ENCODE measurements around the gene PIAS1. TPM values are rescaled to one million over a fixed set of nuclear protein-coding genes. Genes with fewer than 3 reads are reported as not detected.

PIAS1 gene
- total and polyA plus RNA-seq, 2 donors (not counting 3 experiments of a cell fraction or from before 2014, with no cell fraction given) = 23.7 to 24.2 TPM

- dilution Hi-C loops (cut with MboI; ENCODE audit: extremely low pct_ligation_motif_present, low sequenced_read_pairs) = no loop called here
- Histone ChIP-seq H3K36me3 (ENCODE audit: control insufficient read depth in 2 of 2, extremely low read depth in 1 of 2, insufficient read depth in 2 of 2, low read length in 2 of 2) (peaks cover 11 to 12% of the 10 kb centered on the region in 2 experiments), H3K27ac (ENCODE audit: insufficient read depth, low read depth, low read length) (no peak overlapping the region), H4K20me1 (replicated peaks; ENCODE audit: control insufficient read depth, extremely low read depth, insufficient read depth, low read length) (no peaks in the 10 kb centered on the region), H3K4me2 (ENCODE audit: insufficient read depth, low read length) (no peak overlapping the region), H3K9me1 (replicated peaks; ENCODE audit: control insufficient read depth, extremely low read depth, insufficient read depth, low read length) (no peaks in the 10 kb centered on the region), H3K9ac (replicated peaks; ENCODE audit: extremely low read depth, insufficient read depth, low read length) (no peak overlapping the region), H3K4me3 (replicated peaks in 1 of 3; ENCODE audit: insufficient read depth in 1 of 3, low read depth in 1 of 3, low read length in 3 of 3) (no peak overlapping the region), H3K79me2 (ENCODE audit: control insufficient read depth, insufficient read depth, low read length) (no peaks in the 10 kb centered on the region), H3K9me3 (replicated peaks; ENCODE audit: control insufficient read depth, insufficient read depth, low read length) (no peaks in the 10 kb centered on the region), H3K4me1 (ENCODE audit: control insufficient read depth, extremely low read depth, insufficient read depth, low read length) (no peaks in the 10 kb centered on the region), H2AFZ (ENCODE audit: low read depth, low read length) (no peak overlapping the region), H3K27me3 (ENCODE audit: control insufficient read depth in 2 of 2, insufficient read depth in 2 of 2, low read length in 2 of 2) (no peaks in the 10 kb centered on the region)
- TF ChIP-seq POLR2AphosphoS5 (IDR thresholded peaks at IDR 0.05; ENCODE audit: insufficient read depth, low read depth, low read length) = no peak
- TF ChIP-seq, protein P1, sequence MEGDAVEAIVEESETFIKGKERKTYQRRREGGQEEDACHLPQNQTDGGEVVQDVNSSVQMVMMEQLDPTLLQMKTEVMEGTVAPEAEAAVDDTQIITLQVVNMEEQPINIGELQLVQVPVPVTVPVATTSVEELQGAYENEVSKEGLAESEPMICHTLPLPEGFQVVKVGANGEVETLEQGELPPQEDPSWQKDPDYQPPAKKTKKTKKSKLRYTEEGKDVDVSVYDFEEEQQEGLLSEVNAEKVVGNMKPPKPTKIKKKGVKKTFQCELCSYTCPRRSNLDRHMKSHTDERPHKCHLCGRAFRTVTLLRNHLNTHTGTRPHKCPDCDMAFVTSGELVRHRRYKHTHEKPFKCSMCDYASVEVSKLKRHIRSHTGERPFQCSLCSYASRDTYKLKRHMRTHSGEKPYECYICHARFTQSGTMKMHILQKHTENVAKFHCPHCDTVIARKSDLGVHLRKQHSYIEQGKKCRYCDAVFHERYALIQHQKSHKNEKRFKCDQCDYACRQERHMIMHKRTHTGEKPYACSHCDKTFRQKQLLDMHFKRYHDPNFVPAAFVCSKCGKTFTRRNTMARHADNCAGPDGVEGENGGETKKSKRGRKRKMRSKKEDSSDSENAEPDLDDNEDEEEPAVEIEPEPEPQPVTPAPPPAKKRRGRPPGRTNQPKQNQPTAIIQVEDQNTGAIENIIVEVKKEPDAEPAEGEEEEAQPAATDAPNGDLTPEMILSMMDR (IDR thresholded peaks at IDR 0.05; ENCODE audit: extremely low read depth in 1 of 2, insufficient read depth in 1 of 2, low read depth in 1 of 2, low read length in 2 of 2) = no peak
- TF ChIP-seq POLR2A (IDR thresholded peaks at IDR 0.05; ENCODE audit: low read depth, low read length) = no peak
- TF ChIP-seq JUN (IDR thresholded peaks at IDR 0.05; ENCODE audit: borderline replicate concordance, insufficient read depth, insufficient read length, low read depth) = no peak
- no peak for TF ChIP-seq MYC (IDR thresholded peaks at IDR 0.05; ENCODE audit: low read depth, low read length)
- no peak for TF ChIP-seq FOS (IDR thresholded peaks at IDR 0.05; ENCODE audit: borderline replicate concordance, insufficient read depth, low read length)
- no peak for TF ChIP-seq GATA2 (IDR thresholded peaks at IDR 0.05; ENCODE audit: insufficient read depth, insufficient read length, low read depth, low read length)
- no peak for TF ChIP-seq EZH2 (IDR thresholded peaks at IDR 0.05; ENCODE audit: borderline replicate concordance, low read depth, low read length, severe bottlenecking)
- TF ChIP-seq, protein P2, sequence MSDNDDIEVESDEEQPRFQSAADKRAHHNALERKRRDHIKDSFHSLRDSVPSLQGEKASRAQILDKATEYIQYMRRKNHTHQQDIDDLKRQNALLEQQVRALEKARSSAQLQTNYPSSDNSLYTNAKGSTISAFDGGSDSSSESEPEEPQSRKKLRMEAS (IDR thresholded peaks at IDR 0.05; ENCODE audit: insufficient read depth, insufficient read length) = no peak
- FAIRE-seq (no peak), DNase-seq (ENCODE audit: low read depth, low spot score) (no peak)
- no TSS peak for BruUV-seq (replicated peaks)
- POLR2A ChIA-PET = no interaction called here
- intact Hi-C loops (cut with micrococcal nuclease) = no loop called here
- CTCF ChIA-PET = interaction anchor here (1.3 to 1.9 kb wide), 3 partner anchors 10 to 30 kb away, joined by 3 to 6 read pairs (median 4); no protein-coding TSS in a partner anchor
Observed at GRCh38 chr15:68184616-68185480, 130.7 kb downstream of the PIAS1 start.

Data from endothelial cell of umbilical vein (primary cell).